Activated B cell treated with CpG ODN at 0.5 μM for 24 hours (primary cell): Measurements from ENCODE around the gene LAMP5. TPM values are rescaled to one million over a fixed set of nuclear protein-coding genes. Genes with fewer than 3 reads are reported as not detected.

Source experiments
- ATAC-seq: fragments of 200-7000 bp; cut with Tn5 transposase; one replicate; pipeline ENCODE4 v1.10.0; 2021; ENCODE audit warnings: low read depth, mild to moderate bottlenecking, moderate library complexity
- CTCF ChIA-PET: fragments of 350-600 bp; sonication (Branson Sonifier 250); formaldehyde crosslinking; loops from one replicate; lab custom pipeline; 2021; ENCODE audit warnings: antibody characterized with exemption; lab: Charles Lee
- POLR2A ChIA-PET: fragments of 350-600 bp; sonication (Branson Sonifier 250); formaldehyde crosslinking; loops from one replicate; lab custom pipeline; 2021; ENCODE audit warnings: antibody characterized with exemption; lab: Charles Lee
- DNase-seq: peaks from one replicate; pipeline ENCODE4 v3.0.0; 2022
- H3K27ac Mint-ChIP-seq: one replicate; pipeline ENCODE4 v1.8.0; 2020; ENCODE audit warnings: mixed read lengths
- H3K27me3 Mint-ChIP-seq: one replicate; pipeline ENCODE4 v1.8.0; 2021; ENCODE audit warnings: mixed read lengths
- H3K36me3 Mint-ChIP-seq: one replicate; pipeline ENCODE4 v1.8.0; 2021; ENCODE audit warnings: low read depth, mixed read lengths
- H3K4me1 Mint-ChIP-seq: one replicate; pipeline ENCODE4 v1.8.0; 2021; ENCODE audit warnings: mixed read lengths
- H3K4me3 Mint-ChIP-seq: one replicate; pipeline ENCODE4 v1.8.0; 2020; ENCODE audit warnings: mild to moderate bottlenecking, mixed read lengths
- H3K9me3 Mint-ChIP-seq: one replicate; pipeline ENCODE4 v1.8.0; 2020; ENCODE audit warnings: mixed read lengths
- CTCF ChIP-seq: fragments of 200-600 bp; IDR thresholded peaks from one replicate; pipeline ENCODE4 v1.8.0; 2022; ENCODE audit warnings: antibody characterized with exemption, mild to moderate bottlenecking
- intact Hi-C: fragments of 100-400 bp; cut with micrococcal nuclease; formaldehyde crosslinking; loops from one replicate; pipeline ENCODE4 v1.15.1; 2024
- total RNA-seq: library from RNA; stranded (reverse); gene quantifications from 2 replicates; pipeline ENCODE4 v1.2.3, GENCODE V29; 2022

Gene LAMP5
- total RNA-seq, 1 donor from 2014 or later = 0.29 TPM

GRCh38 chr20:9506280-9506821, 8.0 kb upstream of the LAMP5 start:
- ATAC-seq = no peak
- no peaks in the 10 kb centered on the region for H3K9me3 Mint-ChIP-seq
- CTCF ChIA-PET = no interaction called here
- DNase-seq = no peak
- H3K4me1 Mint-ChIP-seq = peaks cover 23% of the 10 kb centered on the region
- H3K4me3 Mint-ChIP-seq = no peak overlapping the region
- POLR2A ChIA-PET = no interaction called here
- no peak overlapping the region for H3K27ac Mint-ChIP-seq
- no peak for TF ChIP-seq CTCF
- intact Hi-C loops = no loop called here
- no peaks in the 10 kb centered on the region for H3K36me3 Mint-ChIP-seq
- H3K27me3 Mint-ChIP-seq = peaks cover 44% of the 10 kb centered on the region

DNA sequence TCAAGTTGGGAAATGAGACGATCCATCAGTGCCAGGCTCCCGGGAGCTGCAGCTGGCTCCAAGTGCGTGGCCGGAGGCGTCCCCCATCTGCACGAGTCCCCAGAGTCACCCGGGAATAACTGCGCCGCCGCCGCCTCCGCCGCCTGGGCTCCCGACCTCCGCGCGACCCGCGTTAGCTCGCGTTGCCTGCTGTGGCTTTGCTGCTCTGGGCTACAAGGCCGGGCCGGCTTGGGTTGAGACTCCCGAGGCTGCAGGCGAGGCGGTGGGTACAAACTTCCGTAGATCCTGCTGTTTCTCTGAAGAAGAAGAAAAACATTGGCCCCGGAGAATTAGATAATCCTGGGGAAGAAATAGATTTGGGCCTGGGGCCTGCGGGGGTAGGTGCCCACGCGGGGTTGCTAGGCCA, 7.4 kb upstream of the LAMP5 start:
- no peaks in the 10 kb centered on the region for H3K9me3 Mint-ChIP-seq
- peaks cover 47% of the 10 kb centered on the region for H3K27me3 Mint-ChIP-seq
- H3K27ac Mint-ChIP-seq = no peak overlapping the region
- CTCF ChIA-PET = no interaction called here
- ATAC-seq = no peak
- POLR2A ChIA-PET = no interaction called here
- H3K4me1 Mint-ChIP-seq = peaks cover 27% of the 10 kb centered on the region
- no peaks in the 10 kb centered on the region for H3K36me3 Mint-ChIP-seq
- no peak overlapping the region for H3K4me3 Mint-ChIP-seq
- no peak for DNase-seq
- no peak for TF ChIP-seq CTCF
- intact Hi-C loops = no loop called here

DNA sequence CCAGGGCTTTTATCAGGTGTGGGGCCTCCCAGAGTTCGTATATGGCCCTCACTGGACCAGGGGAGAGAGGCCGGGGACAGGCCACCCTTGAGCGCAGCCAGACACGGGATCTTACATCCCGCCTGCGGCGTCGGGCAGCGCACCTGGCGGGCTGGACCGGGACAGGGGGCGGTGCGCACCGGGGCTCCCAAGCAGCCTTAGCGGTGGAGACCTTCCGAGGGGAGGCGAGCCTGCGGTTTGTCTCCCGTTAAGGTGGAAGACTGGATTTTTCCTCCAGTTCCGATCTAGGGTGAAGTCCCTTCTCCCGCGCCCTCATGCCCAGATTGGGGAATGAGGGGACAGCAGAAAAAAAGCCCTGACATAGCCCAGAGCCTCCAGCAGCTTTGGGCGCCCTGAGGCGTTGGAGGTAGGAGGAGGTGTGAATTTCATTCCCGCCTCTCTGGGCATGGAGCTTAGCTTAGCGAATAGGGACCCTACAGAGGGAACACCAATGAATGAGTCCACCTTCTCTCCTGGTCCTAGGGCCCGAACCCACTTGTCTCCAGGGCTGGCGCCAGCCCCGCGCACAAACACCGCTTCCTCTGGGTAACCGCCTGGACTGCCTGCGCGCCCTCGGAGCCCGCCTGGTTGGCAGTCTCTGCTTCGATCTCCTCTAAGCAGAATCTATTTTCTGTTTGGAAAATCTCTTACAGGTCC, 6.7 kb upstream of the LAMP5 start:
- intact Hi-C loops = no loop called here
- DNase-seq (no peak), ATAC-seq (no peak)
- Mint-ChIP-seq H3K4me3 (peak overlapping the region; percentile 20), H3K27me3 (peaks cover 50% of the 10 kb centered on the region), H3K27ac (no peak overlapping the region), H3K9me3 (no peaks in the 10 kb centered on the region), H3K36me3 (no peaks in the 10 kb centered on the region), H3K4me1 (peaks cover 27% of the 10 kb centered on the region)
- ChIA-PET CTCF (no interaction called here), POLR2A (no interaction called here)
- TF ChIP-seq CTCF = no peak

GRCh38 chr20:9508240-9508661, 6.1 kb upstream of the LAMP5 start:
- H3K27ac Mint-ChIP-seq = no peak overlapping the region
- no peak for DNase-seq
- H3K27me3 Mint-ChIP-seq = peaks cover 48% of the 10 kb centered on the region
- intact Hi-C loops = no loop called here
- no peaks in the 10 kb centered on the region for H3K9me3 Mint-ChIP-seq
- H3K4me1 Mint-ChIP-seq = peaks cover 27% of the 10 kb centered on the region
- ChIA-PET POLR2A (no interaction called here), CTCF (no interaction called here)
- no peaks in the 10 kb centered on the region for H3K36me3 Mint-ChIP-seq
- peak overlapping the region; percentile 20 for H3K4me3 Mint-ChIP-seq
- no peak for ATAC-seq
- TF ChIP-seq CTCF = no peak

DNA sequence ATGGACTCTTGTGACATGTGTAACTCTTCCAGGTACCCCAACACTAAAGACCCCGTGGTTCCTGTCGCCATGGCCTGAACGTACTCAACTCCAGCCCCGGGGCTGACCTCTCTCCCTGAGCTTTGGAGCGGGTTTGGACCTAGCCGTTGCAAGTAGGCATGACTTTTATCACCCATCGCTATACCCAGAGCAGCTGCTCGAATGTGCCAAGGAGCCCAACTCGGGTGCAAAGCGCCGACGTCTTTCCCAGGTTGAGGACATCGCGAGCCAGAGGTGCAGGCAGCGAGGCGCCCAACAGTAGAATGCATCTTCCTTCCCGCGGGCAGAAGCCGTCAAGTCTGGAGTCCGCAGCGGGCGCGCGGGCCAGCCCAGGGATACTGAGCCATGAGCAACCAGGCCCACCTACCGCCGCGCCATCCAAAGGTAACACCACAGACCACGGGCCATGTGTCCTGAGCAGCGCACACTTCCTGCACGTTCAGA, 5.7 kb upstream of the LAMP5 start:
- no peak for TF ChIP-seq CTCF
- Mint-ChIP-seq H3K4me1 (peaks cover 27% of the 10 kb centered on the region), H3K27ac (no peak overlapping the region), H3K27me3 (peaks cover 48% of the 10 kb centered on the region), H3K36me3 (no peaks in the 10 kb centered on the region), H3K4me3 (no peak overlapping the region), H3K9me3 (no peaks in the 10 kb centered on the region)
- intact Hi-C loops = no loop called here
- ATAC-seq = no peak
- CTCF ChIA-PET = no interaction called here
- DNase-seq = no peak
- POLR2A ChIA-PET = no interaction called here
